Neuronal stem cell (in vitro differentiated cells): ENCODE measurements around the gene DRAP1.

Experiments used
- DNase-seq: peaks from one replicate; pipeline ENCODE4 v3.0.0-alpha.2; 2013; ENCODE audit warnings: low spot score
- H2AFZ ChIP-seq: one replicate; pipeline ENCODE4 v1.6.1; 2013; ENCODE audit warnings: mild to moderate bottlenecking, low read length, inconsistent platforms
- H2AK5ac ChIP-seq: 2 replicates; pipeline ENCODE4 v1.6.1; 2013; ENCODE audit warnings: low read depth, mild to moderate bottlenecking, inconsistent platforms, low read length, moderate library complexity, mixed read lengths
- H2BK120ac ChIP-seq: 2 replicates; pipeline ENCODE4 v1.6.1; 2013; ENCODE audit warnings: low read depth, mild to moderate bottlenecking, inconsistent platforms, low read length, moderate library complexity, mixed read lengths
- H2BK12ac ChIP-seq: one replicate; pipeline ENCODE4 v1.6.1; 2013; ENCODE audit warnings: low read length, inconsistent platforms
- H2BK15ac ChIP-seq: 2 replicates; pipeline ENCODE4 v1.6.1; 2013; ENCODE audit warnings: mild to moderate bottlenecking, low read length, inconsistent platforms, mixed read lengths
- H2BK5ac ChIP-seq: one replicate; pipeline ENCODE4 v1.6.1; 2013; ENCODE audit warnings: inconsistent platforms, mild to moderate bottlenecking, low read length, moderate library complexity
- H3K14ac ChIP-seq: one replicate; pipeline ENCODE4 v1.6.1; 2013; ENCODE audit warnings: low read length, inconsistent platforms
- H3K18ac ChIP-seq: 2 replicates; pipeline ENCODE4 v1.6.1; 2013; ENCODE audit warnings: low read length, inconsistent platforms
- H3K23ac ChIP-seq: 2 replicates; pipeline ENCODE4 v1.6.1; 2013; ENCODE audit warnings: low read depth, mild to moderate bottlenecking, mixed read lengths, low read length, inconsistent platforms; ENCODE audit not compliant: poor library complexity
- H3K27ac ChIP-seq: replicated peaks from 3 replicates; pipeline ENCODE4 v1.5.1; 2013; ENCODE audit warnings: low read length, inconsistent platforms
- H3K27me3 ChIP-seq, 3 experiments: 2 replicates each; pipeline ENCODE4 v1.6.1; 2013; ENCODE audit warnings: low read length in 3 of 3, mild to moderate bottlenecking in 2 of 3, inconsistent platforms in 1 of 3, low read depth in 1 of 3, mixed read lengths in 1 of 3, moderate library complexity in 1 of 3; ENCODE audit not compliant: control insufficient read depth in 3 of 3, insufficient read depth in 3 of 3
- H3K36me3 ChIP-seq, 2 donors: replicated peaks in 1 of 2; 2 replicates each; pipeline ENCODE4 v1.6.1; 2013; ENCODE audit warnings: low read length in 2 of 2; ENCODE audit not compliant: control insufficient read depth in 2 of 2, insufficient read depth in 2 of 2
- H3K4ac ChIP-seq: 2 replicates; pipeline ENCODE4 v1.6.1; 2013; ENCODE audit warnings: inconsistent platforms, mild to moderate bottlenecking, low read length, moderate library complexity
- H3K4me1 ChIP-seq, 2 donors: 1 replicate in 1 of 2; 2 replicates in 1 of 2; pipeline ENCODE4 v1.6.1; 2013; ENCODE audit warnings: low read length in 2 of 2, low read depth in 1 of 2; ENCODE audit not compliant: control insufficient read depth in 2 of 2, insufficient read depth in 1 of 2
- H3K4me2 ChIP-seq: one replicate; pipeline ENCODE4 v1.6.1; 2013; ENCODE audit warnings: mild to moderate bottlenecking, low read length, inconsistent platforms; ENCODE audit not compliant: insufficient read depth, poor library complexity, severe bottlenecking
- H3K4me3 ChIP-seq, 2 donors: 2 replicates each; pipeline ENCODE4 v1.5.1; 2013; ENCODE audit warnings: low read length in 2 of 2, mild to moderate bottlenecking in 2 of 2, inconsistent platforms in 1 of 2, moderate library complexity in 1 of 2
- H3K79me1 ChIP-seq: one replicate; pipeline ENCODE4 v1.6.1; 2013; ENCODE audit warnings: low read depth, mild to moderate bottlenecking, inconsistent platforms, low read length, moderate library complexity
- H3K9ac ChIP-seq: one replicate; pipeline ENCODE4 v1.6.1; 2013; ENCODE audit warnings: mild to moderate bottlenecking, low read depth, low read length, inconsistent platforms; ENCODE audit not compliant: poor library complexity
- H3K9me3 ChIP-seq, 2 donors: replicated peaks in 1 of 2; 2 replicates each; pipeline versions ENCODE3 to v1.6.1; 2013; ENCODE audit warnings: low read length in 2 of 2, mild to moderate bottlenecking in 2 of 2, inconsistent platforms in 1 of 2, low read depth in 1 of 2, mixed read lengths in 1 of 2, moderate library complexity in 1 of 2; ENCODE audit not compliant: control insufficient read depth in 2 of 2, insufficient read depth in 1 of 2
- H4K8ac ChIP-seq: one replicate; pipeline ENCODE4 v1.6.1; 2013; ENCODE audit warnings: low read depth, mild to moderate bottlenecking, inconsistent platforms, low read length, moderate library complexity
- H4K91ac ChIP-seq: one replicate; pipeline ENCODE4 v1.6.1; 2013; ENCODE audit warnings: low read length, low read depth, mild to moderate bottlenecking, inconsistent platforms; ENCODE audit not compliant: poor library complexity
- WGBS, 2 donors: extraction: QIAGEN DNeasy Blood & Tissue Kit; methylation state at CpG; one replicate each; pipeline ENCODE4 v1.1.7; 2013; ENCODE audit warnings: missing lambda C conversion rate in 2 of 2, mixed read lengths in 1 of 2; ENCODE audit not compliant: insufficient read length in 2 of 2, insufficient replicate concordance in 1 of 2; ENCODE audit errors: extremely low coverage in 2 of 2; 5-methylcytosine and 5-hydroxymethylcytosine counted together

Gene DRAP1

DNA sequence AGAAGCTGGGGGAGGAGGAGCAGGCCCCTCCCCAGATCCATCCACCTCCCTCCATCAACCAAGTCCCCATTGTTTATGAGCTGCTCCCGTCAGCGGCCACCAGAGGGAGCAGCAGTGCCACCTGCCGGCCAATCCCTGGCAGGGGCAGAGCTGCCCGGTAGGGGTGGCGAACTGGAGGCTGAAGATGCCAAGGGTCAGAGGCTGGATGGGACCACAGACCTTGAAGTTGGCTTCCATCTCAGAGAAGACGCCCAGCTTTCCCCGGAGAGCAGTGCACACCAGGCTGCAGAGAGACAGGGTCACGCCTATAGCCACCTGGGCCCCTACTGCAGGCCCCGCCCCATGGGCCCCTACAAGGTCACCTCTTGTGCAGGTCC is 34.5 kb upstream of the DRAP1 start:
- no peak overlapping the region for H4K8ac ChIP-seq
- no peak overlapping the region for H2AK5ac ChIP-seq
- H3K36me3 ChIP-seq = peaks cover 33 to 53% of the 10 kb centered on the region in 2 donors
- no peak overlapping the region for H3K4ac ChIP-seq
- H3K23ac ChIP-seq = no peak overlapping the region
- DNase-seq = peak; percentile 75
- WGBS, 2 donors = no CpG with 5 or more reads among the region's 9 CpGs
- no peak overlapping the region for H2BK120ac ChIP-seq
- no peak overlapping the region for H2AFZ ChIP-seq
- no peak overlapping the region for H3K18ac ChIP-seq
- no peak overlapping the region for H3K14ac ChIP-seq
- no peak overlapping the region for H3K9ac ChIP-seq
- H3K4me3 ChIP-seq = no peak overlapping the region
- peaks cover 3% of the 10 kb centered on the region for H3K79me1 ChIP-seq
- no peaks in the 10 kb centered on the region for H3K9me3 ChIP-seq
- H3K27me3 ChIP-seq = peaks cover 0 to 7% (median 0%) of the 10 kb centered on the region in 3 experiments
- no peak overlapping the region for H2BK12ac ChIP-seq
- no peak overlapping the region for H3K4me2 ChIP-seq
- no peak overlapping the region for H3K27ac ChIP-seq
- no peak overlapping the region for H2BK5ac ChIP-seq
- no peak overlapping the region for H4K91ac ChIP-seq
- H2BK15ac ChIP-seq = no peak overlapping the region
- peaks cover 9 to 12% of the 10 kb centered on the region in 2 donors for H3K4me1 ChIP-seq

- Histone ChIP-seq H2BK15ac (no peak overlapping the region), H3K23ac (no peak overlapping the region), H2AFZ (no peak overlapping the region), H2BK120ac (no peak overlapping the region), H3K18ac (no peak overlapping the region), H3K27me3 (peaks cover 0 to 13% (median 0%) of the 10 kb centered on the region in 3 experiments), H3K4ac (no peak overlapping the region), H3K4me3 (no peak overlapping the region), H3K9ac (no peak overlapping the region), H4K8ac (no peak overlapping the region), H3K14ac (no peak overlapping the region), H2BK5ac (no peak overlapping the region), H2BK12ac (no peak overlapping the region), H3K79me1 (peaks cover 3% of the 10 kb centered on the region), H3K4me2 (no peak overlapping the region), H3K4me1 (peaks cover 13 to 17% of the 10 kb centered on the region in 2 donors), H3K36me3 (peaks cover 33 to 53% of the 10 kb centered on the region in 2 donors), H3K27ac (no peak overlapping the region), H4K91ac (no peak overlapping the region), H3K9me3 (no peaks in the 10 kb centered on the region), H2AK5ac (no peak overlapping the region)
- no peak for DNase-seq
- WGBS, 2 donors = no CpG with 5 or more reads among the region's 7 CpGs
These were observed 34.0 kb upstream of the DRAP1 start for GRCh38 chr11:65885231-65885630.

GRCh38 chr11:65885808-65886536 is 33.3 kb upstream of the DRAP1 start:
- H3K4ac ChIP-seq = no peak overlapping the region
- H2BK120ac ChIP-seq = no peak overlapping the region
- H3K14ac ChIP-seq = no peak overlapping the region
- H2AFZ ChIP-seq = no peak overlapping the region
- H3K9me3 ChIP-seq = no peaks in the 10 kb centered on the region
- H3K9ac ChIP-seq = no peak overlapping the region
- H3K4me2 ChIP-seq = no peak overlapping the region
- H3K4me1 ChIP-seq = peaks cover 13 to 17% of the 10 kb centered on the region in 2 donors
- H3K18ac ChIP-seq = no peak overlapping the region
- H2AK5ac ChIP-seq = no peak overlapping the region
- H3K23ac ChIP-seq = no peak overlapping the region
- no peak overlapping the region for H2BK12ac ChIP-seq
- DNase-seq = no peak
- peaks cover 0 to 13% (median 0%) of the 10 kb centered on the region in 3 experiments for H3K27me3 ChIP-seq
- no peak overlapping the region for H2BK15ac ChIP-seq
- H2BK5ac ChIP-seq = no peak overlapping the region
- H3K4me3 ChIP-seq = no peak overlapping the region
- no CpG with 5 or more reads among the region's 12 CpGs for WGBS, 2 donors
- no peak overlapping the region for H4K8ac ChIP-seq
- peaks cover 3% of the 10 kb centered on the region for H3K79me1 ChIP-seq
- H3K36me3 ChIP-seq = peaks cover 33 to 53% of the 10 kb centered on the region in 2 donors
- no peak overlapping the region for H3K27ac ChIP-seq
- no peak overlapping the region for H4K91ac ChIP-seq

GRCh38 chr11:65886826-65887722 is 32.2 kb upstream of the DRAP1 start:
- no peak overlapping the region for H4K91ac ChIP-seq
- no peak for DNase-seq
- peak overlapping the region; percentile 93 to 95 for H3K4me3 ChIP-seq
- no CpG with 5 or more reads among the region's 14 CpGs for WGBS, 2 donors
- H2BK15ac ChIP-seq = no peak overlapping the region
- H2BK5ac ChIP-seq = no peak overlapping the region
- H4K8ac ChIP-seq = no peak overlapping the region
- H2AK5ac ChIP-seq = no peak overlapping the region
- no peak overlapping the region for H3K18ac ChIP-seq
- no peak overlapping the region for H3K23ac ChIP-seq
- no peak overlapping the region for H2BK12ac ChIP-seq
- H2AFZ ChIP-seq = no peak overlapping the region
- H3K27me3 ChIP-seq = peaks cover 0 to 15% (median 0%) of the 10 kb centered on the region in 3 experiments
- peaks cover 33 to 49% of the 10 kb centered on the region in 2 donors for H3K36me3 ChIP-seq
- peak overlapping the region; percentile 69 for H3K4me2 ChIP-seq
- H3K27ac ChIP-seq = peak overlapping the region; percentile 95
- H3K79me1 ChIP-seq = peaks cover 3% of the 10 kb centered on the region
- peaks cover 20 to 23% of the 10 kb centered on the region in 2 donors for H3K4me1 ChIP-seq
- H3K14ac ChIP-seq = no peak overlapping the region
- peak overlapping the region; percentile 95 for H3K9ac ChIP-seq
- H3K9me3 ChIP-seq = no peaks in the 10 kb centered on the region
- H3K4ac ChIP-seq = no peak overlapping the region
- no peak overlapping the region for H2BK120ac ChIP-seq
